Osteoblast (primary cell): ENCODE measurements around the gene DPF3. TPM values are rescaled to one million over a fixed set of nuclear protein-coding genes. Genes with fewer than 3 reads are reported as not detected.

ENCODE experiments used
- DNase-seq: peaks from one replicate; pipeline ENCODE4 v3.0.0; 2011; ENCODE audit warnings: low spot score, mixed read lengths; ENCODE audit not compliant: insufficient read length; ENCODE audit errors: missing footprints
- H2AFZ ChIP-seq: 2 replicates; pipeline ENCODE4 v1.6.0; 2011; ENCODE audit warnings: mild to moderate bottlenecking, low read length
- H3K27ac ChIP-seq: 2 replicates; pipeline ENCODE4 v1.5.1; 2011; ENCODE audit warnings: mild to moderate bottlenecking, low read depth, low read length, moderate library complexity
- H3K27me3 ChIP-seq: 2 replicates; pipeline ENCODE4 v1.6.0; 2012; ENCODE audit warnings: mild to moderate bottlenecking, control low read depth, inconsistent platforms, low read length, moderate library complexity; ENCODE audit not compliant: insufficient read depth
- H3K36me3 ChIP-seq: 2 replicates; pipeline ENCODE4 v1.5.1; 2011; ENCODE audit warnings: mild to moderate bottlenecking, low read length, control low read depth, moderate library complexity; ENCODE audit not compliant: insufficient read depth
- H3K4me1 ChIP-seq: 2 replicates; pipeline ENCODE4 v1.5.1; 2011; ENCODE audit warnings: mild to moderate bottlenecking, low read length, control low read depth, moderate library complexity; ENCODE audit not compliant: insufficient read depth
- H3K4me2 ChIP-seq: 2 replicates; pipeline ENCODE4 v1.6.0; 2011; ENCODE audit warnings: mild to moderate bottlenecking, low read length; ENCODE audit not compliant: insufficient read depth
- H3K4me3 ChIP-seq: fragments of 200-600 bp; sonication (generic); 3 replicates; pipeline ENCODE4 v1.5.1; 2012; ENCODE audit warnings: mild to moderate bottlenecking, low read length, inconsistent platforms; ENCODE audit not compliant: insufficient read depth
- H3K79me2 ChIP-seq: 2 replicates; pipeline ENCODE4 v1.6.0; 2012; ENCODE audit warnings: mild to moderate bottlenecking, low read length, control low read depth, inconsistent platforms; ENCODE audit not compliant: insufficient read depth
- H3K9me3 ChIP-seq: 2 replicates; pipeline ENCODE4 v1.5.1; 2011; ENCODE audit warnings: low read depth, low read length, control low read depth
- H4K20me1 ChIP-seq: 2 replicates; pipeline ENCODE4 v1.6.0; 2012; ENCODE audit warnings: mild to moderate bottlenecking, low read length, control low read depth; ENCODE audit not compliant: insufficient read depth
- total RNA-seq: library from RNA; depleted of rRNA; stranded (reverse); fragments of >200 nt; gene quantifications from 2 replicates; pipeline ENCODE4 v1.2.3, GENCODE V29; 2012
- TF ChIP-seq, protein P1 (sequence below): IDR thresholded peaks from 2 replicates; pipeline ENCODE4 v1.5.1; 2011; ENCODE audit warnings: mild to moderate bottlenecking, low read depth, low read length, moderate library complexity; ENCODE audit errors: extremely low read depth

DPF3 gene
- total RNA-seq, 1 donor = 1.8 TPM

- H3K27me3 ChIP-seq = no peaks in the 10 kb centered on the region
- no peaks in the 10 kb centered on the region for H3K9me3 ChIP-seq
- H2AFZ ChIP-seq = no peak overlapping the region
- H3K27ac ChIP-seq = no peak overlapping the region
- H3K36me3 ChIP-seq = no peaks in the 10 kb centered on the region
- H3K4me1 ChIP-seq = peaks cover 32% of the 10 kb centered on the region
- TF ChIP-seq, protein P1, sequence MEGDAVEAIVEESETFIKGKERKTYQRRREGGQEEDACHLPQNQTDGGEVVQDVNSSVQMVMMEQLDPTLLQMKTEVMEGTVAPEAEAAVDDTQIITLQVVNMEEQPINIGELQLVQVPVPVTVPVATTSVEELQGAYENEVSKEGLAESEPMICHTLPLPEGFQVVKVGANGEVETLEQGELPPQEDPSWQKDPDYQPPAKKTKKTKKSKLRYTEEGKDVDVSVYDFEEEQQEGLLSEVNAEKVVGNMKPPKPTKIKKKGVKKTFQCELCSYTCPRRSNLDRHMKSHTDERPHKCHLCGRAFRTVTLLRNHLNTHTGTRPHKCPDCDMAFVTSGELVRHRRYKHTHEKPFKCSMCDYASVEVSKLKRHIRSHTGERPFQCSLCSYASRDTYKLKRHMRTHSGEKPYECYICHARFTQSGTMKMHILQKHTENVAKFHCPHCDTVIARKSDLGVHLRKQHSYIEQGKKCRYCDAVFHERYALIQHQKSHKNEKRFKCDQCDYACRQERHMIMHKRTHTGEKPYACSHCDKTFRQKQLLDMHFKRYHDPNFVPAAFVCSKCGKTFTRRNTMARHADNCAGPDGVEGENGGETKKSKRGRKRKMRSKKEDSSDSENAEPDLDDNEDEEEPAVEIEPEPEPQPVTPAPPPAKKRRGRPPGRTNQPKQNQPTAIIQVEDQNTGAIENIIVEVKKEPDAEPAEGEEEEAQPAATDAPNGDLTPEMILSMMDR = no peak
- DNase-seq = peak; percentile 87
- no peaks in the 10 kb centered on the region for H4K20me1 ChIP-seq
- H3K79me2 ChIP-seq = no peaks in the 10 kb centered on the region
- H3K4me2 ChIP-seq = no peak overlapping the region
- no peak overlapping the region for H3K4me3 ChIP-seq
Observed at GRCh38 chr14:72682188-72682587, 211.7 kb downstream of the DPF3 start.

GRCh38 chr14:72680853-72681640, 212.9 kb downstream of the DPF3 start:
- no peak overlapping the region for H2AFZ ChIP-seq
- H3K9me3 ChIP-seq = no peaks in the 10 kb centered on the region
- H3K4me2 ChIP-seq = no peak overlapping the region
- no peaks in the 10 kb centered on the region for H3K36me3 ChIP-seq
- no peak overlapping the region for H3K4me3 ChIP-seq
- no peaks in the 10 kb centered on the region for H3K79me2 ChIP-seq
- peak; percentile 91 for DNase-seq
- H3K27ac ChIP-seq = no peak overlapping the region
- no peaks in the 10 kb centered on the region for H4K20me1 ChIP-seq
- TF ChIP-seq, protein P1 = no peak
- H3K4me1 ChIP-seq = peaks cover 32% of the 10 kb centered on the region
- no peaks in the 10 kb centered on the region for H3K27me3 ChIP-seq

DNA sequence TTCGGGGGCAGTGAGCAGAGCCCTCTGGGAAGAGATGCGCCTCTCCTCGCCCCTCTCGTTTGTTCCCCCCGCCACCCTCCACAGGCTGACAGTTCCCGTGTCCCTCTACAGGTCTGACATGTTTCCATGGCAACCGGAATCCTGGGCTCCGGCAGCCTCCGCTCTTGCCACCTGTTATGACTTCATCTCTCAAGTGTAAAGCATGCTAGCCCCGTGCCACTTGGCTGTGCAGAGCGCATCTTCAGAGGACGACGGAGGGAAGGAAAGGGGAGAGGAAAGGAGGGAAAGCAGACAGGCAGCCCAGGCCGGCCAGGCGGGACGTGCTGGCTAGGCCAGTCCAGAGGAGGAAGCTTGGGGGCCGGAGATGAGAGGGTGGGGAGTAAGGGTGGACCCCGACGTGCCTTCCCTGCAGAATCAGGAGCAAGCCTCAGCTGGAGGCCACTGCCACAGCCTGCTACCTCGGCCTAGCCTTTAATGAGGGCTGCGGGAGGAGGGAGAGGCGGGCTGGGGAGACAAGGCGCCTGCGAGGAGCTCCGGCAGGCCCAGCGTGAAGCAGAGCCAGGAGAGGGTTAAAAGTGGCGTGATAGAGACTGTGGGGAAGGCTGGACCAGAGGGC, 214.3 kb downstream of the DPF3 start:
- Histone ChIP-seq H3K4me3 (no peak overlapping the region), H3K4me1 (peaks cover 32% of the 10 kb centered on the region), H3K79me2 (no peaks in the 10 kb centered on the region), H3K4me2 (no peak overlapping the region), H2AFZ (no peak overlapping the region), H3K27me3 (no peaks in the 10 kb centered on the region), H4K20me1 (no peaks in the 10 kb centered on the region), H3K36me3 (no peaks in the 10 kb centered on the region), H3K9me3 (no peaks in the 10 kb centered on the region), H3K27ac (no peak overlapping the region)
- DNase-seq = no peak
- TF ChIP-seq, protein P1 = no peak

- Histone ChIP-seq H2AFZ (peak overlapping the region; percentile 28), H3K79me2 (no peaks in the 10 kb centered on the region), H3K9me3 (no peaks in the 10 kb centered on the region), H4K20me1 (no peaks in the 10 kb centered on the region), H3K27me3 (no peaks in the 10 kb centered on the region), H3K4me2 (no peak overlapping the region), H3K4me1 (peaks cover 32% of the 10 kb centered on the region), H3K4me3 (no peak overlapping the region), H3K36me3 (no peaks in the 10 kb centered on the region), H3K27ac (peak overlapping the region; percentile 85)
- DNase-seq = peak; percentile 71
- TF ChIP-seq, protein P1 = no peak
Observed at GRCh38 chr14:72679141-72679535, 214.8 kb downstream of the DPF3 start.
